ENCODE data around the gene SLC2A11. TPM values are rescaled to one million over a fixed set of nuclear protein-coding genes. Genes with fewer than 3 reads are reported as not detected.

The SLC2A11 gene
- total RNA-seq: 4.3 and 11.3 TPM in 2 replicates

DNA sequence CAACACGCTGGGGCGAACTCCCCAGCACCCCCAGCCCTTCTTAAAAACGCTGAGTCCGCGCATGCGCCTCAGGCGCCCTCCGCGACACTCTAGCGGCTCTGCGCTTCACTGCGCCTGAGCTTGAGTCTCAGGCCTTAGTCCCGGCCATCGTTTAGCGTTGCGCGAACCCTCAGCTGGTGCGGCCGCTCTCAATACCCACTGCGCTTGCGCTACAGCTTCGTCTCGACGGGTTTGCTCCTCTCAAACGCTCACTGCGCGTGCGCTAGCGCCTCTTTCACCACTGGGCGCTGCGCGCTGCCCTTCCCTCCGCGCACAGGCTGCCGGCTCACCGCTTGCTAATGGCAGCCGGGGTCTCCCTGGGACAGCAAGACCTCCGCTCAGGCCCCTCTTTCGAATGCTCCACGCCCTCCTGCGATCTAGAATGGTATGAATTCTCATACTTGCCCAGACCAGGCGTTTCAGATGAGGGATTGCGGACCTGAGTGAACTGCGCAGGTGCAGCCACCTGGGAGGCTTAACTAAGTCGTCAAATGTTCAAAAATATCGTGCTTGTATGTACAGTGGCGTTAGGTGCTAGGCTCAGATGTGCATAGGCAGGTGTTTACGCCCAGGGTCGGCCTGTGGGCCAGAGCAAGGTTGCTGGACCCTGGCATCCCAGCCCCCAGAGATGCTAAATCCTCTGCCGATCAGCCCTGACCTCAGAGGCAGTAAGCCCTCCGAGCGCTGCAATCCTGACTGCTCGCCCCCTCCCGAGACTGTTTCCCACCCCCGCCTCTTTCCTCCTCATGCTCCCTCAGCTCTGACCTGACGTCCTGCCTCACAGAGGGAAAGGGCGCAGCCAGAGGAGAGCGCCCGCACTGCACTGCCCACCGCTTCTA is at the start of gene SLC2A11:
TSS of gene SLC2A11 (plus strand) at position 270 of the 878 bp plus-strand sequence. CDS start at position 395, 125 bp downstream.

DNA sequence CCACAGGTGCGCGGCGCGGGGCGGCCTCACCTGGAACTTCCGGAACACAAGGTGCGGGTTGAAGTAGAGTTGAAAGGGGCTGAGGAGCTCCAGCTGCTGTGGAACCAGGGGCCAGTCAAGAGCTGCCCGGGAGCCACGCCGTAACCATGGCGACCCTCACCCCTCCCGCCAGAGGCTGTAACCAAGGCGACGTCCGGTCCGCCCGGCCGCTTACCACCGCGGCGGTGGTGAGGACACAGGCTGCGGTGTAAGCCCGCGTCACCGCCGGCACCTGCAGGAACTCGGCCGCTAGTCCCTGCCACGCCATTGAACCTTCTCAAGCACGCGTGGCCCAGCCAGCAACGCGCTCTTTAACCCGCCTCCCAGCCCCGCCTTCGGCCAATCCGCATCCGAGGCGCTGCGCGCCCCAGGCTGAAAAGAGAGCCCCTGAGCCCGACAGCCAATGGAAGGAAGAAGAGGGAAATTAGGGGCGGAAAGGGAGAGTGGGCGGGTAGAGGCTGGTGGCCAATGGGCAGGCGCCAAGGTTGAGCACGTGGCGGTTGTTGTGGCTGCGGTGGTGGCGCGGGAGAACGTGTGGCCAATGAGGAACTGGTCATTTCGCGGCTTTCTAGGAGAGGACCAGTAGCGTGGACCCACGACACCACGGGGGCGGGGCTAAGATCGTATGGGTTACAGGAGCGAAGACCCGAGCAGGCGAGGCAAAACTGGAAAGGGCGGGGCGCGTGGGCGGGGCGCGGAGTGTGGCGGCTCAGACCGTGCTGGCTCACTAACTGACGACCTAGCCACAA is 18.8 kb upstream of the SLC2A11 start, which contains the start of gene DERL3:
TSS of gene DERL3 (minus strand) at position 326 of the 788 bp plus-strand sequence. CDS start at position 307, 19 bp downstream.

DNA sequence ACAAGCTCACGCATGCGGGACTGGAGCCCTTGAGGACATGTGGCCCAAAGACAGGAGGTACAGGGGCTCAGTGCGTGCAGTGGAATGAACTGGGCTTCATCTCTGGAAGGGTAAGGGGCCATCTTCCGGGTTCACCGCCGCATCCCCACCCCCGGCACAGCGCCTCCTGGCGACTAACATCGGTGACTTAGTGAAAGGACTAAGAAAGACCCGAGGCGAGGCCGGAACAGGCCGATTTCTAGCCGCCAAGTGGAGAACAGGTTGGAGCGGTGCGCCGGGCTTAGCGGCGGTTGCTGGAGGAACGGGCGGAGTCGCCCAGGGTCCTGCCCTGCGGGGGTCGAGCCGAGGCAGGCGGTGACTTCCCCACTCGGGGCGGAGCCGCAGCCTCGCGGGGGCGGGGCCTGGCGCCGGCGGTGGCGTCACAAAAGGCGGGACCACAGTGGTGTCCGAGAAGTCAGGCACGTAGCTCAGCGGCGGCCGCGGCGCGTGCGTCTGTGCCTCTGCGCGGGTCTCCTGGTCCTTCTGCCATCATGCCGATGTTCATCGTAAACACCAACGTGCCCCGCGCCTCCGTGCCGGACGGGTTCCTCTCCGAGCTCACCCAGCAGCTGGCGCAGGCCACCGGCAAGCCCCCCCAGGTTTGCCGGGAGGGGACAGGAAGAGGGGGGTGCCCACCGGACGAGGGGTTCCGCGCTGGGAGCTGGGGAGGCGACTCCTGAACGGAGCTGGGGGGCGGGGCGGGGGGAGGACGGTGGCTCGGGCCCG is 36.5 kb downstream of the SLC2A11 start, which contains the start of gene MIF:
TSS of gene MIF (plus strand) at position 439 of the 765 bp plus-strand sequence. CDS start at position 531, 92 bp downstream.

Other genes with a start within 250 kb of the SLC2A11 start
- gene DRICH1, start 225.6 kb upstream of the SLC2A11 start, total RNA-seq: not detected in 2 replicates
- gene RGL4, start 166.9 kb upstream of the SLC2A11 start, total RNA-seq: not detected in 2 replicates
- gene ZNF70, start 106.8 kb upstream of the SLC2A11 start, total RNA-seq: 4.9 and 5.0 TPM in 2 replicates
- gene VPREB3, start 103.5 kb upstream of the SLC2A11 start, total RNA-seq: not detected in 2 replicates
- not detected in 2 replicates for gene C22orf15, start 94.9 kb upstream of the SLC2A11 start, total RNA-seq
- gene CHCHD10, start 89.9 kb upstream of the SLC2A11 start, total RNA-seq: 0.36 and 1.1 TPM in 2 replicates
- gene MMP11, start 85.0 kb upstream of the SLC2A11 start, total RNA-seq: 2.0 and 6.8 TPM in 2 replicates
- 72.4 and 83.8 TPM in 2 replicates for gene SMARCB1, start 70.9 kb upstream of the SLC2A11 start, total RNA-seq
- under 0.01 and 0.16 TPM in 2 replicates for gene DERL3, start 18.9 kb upstream of the SLC2A11 start, total RNA-seq
- gene MIF, start 36.5 kb downstream of the SLC2A11 start, total RNA-seq: 833 and 861 TPM in 2 replicates
- 0.97 and 1.4 TPM in 2 replicates for gene GSTT2B, start 103.3 kb downstream of the SLC2A11 start, total RNA-seq
- 0.16 TPM in 1 of 2 replicates, not detected in the other for gene DDTL, start 109.0 kb downstream of the SLC2A11 start, total RNA-seq
- 129 and 180 TPM in 2 replicates for gene DDT, start 116.6 kb downstream of the SLC2A11 start, total RNA-seq
- not detected in 2 replicates for gene GSTT2, start 122.3 kb downstream of the SLC2A11 start, total RNA-seq
- not detected in 2 replicates for gene GSTT4, start 147.6 kb downstream of the SLC2A11 start, total RNA-seq
- 20.9 and 28.5 TPM in 2 replicates for gene CABIN1, start 153.4 kb downstream of the SLC2A11 start, total RNA-seq